Measurements from ENCODE around the gene PRR22.
A peak's percentile ranks its signal among the peaks of the same experiment; 100 is the strongest.

Gene PRR22

DNA sequence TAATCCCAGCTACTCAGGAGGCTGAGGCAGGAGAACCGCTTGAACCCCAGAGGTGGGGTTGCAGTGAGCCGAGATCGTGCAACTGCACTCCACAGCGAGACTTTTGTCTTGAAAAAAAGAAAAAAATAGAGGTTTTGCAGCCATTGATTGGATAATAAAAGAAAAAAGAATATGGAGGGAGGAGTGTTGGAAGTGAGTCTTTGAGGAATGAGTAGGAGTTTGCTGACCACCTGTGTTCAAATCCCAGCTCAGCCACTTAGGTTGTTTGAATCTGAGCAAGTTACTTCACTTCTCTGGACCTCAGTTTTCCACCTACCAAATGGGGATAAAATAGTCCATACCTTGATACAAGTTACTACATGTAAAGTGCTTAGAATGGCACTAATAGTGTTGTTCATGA, 26.6 kb upstream of the PRR22 start:
- no peak for DNase-seq

GRCh38 chr19:5809469-5809868, 24.9 kb upstream of the PRR22 start:
- no peak for DNase-seq

DNA sequence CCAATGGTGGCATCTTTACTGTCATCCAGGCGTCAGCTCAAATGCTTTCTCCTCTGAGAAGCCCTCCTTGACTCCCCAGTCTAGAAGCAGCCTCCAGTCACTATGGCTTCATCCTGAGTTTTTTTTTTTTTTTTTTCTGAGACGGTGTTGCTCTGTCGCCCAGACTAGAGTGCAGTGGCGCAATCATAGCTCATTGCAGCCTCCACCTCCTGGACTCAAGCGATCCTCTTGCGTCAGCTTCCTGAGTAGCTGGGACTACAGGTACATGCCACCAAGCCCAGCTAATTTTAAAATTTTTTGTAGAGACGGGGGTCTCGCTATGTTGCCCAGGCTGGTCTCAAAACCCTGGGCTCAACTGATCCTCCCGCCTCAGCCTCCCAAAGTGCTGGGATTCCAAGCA, 24.5 kb upstream of the PRR22 start:
- no peak for DNase-seq

GRCh38 chr19:5808120-5808816, 23.7 kb upstream of the PRR22 start:
- no peak for DNase-seq

GRCh38 chr19:5806905-5807304, 22.4 kb upstream of the PRR22 start:
- no peak for DNase-seq

GRCh38 chr19:5806133-5806489, 21.6 kb upstream of the PRR22 start:
- no peak for DNase-seq

DNA sequence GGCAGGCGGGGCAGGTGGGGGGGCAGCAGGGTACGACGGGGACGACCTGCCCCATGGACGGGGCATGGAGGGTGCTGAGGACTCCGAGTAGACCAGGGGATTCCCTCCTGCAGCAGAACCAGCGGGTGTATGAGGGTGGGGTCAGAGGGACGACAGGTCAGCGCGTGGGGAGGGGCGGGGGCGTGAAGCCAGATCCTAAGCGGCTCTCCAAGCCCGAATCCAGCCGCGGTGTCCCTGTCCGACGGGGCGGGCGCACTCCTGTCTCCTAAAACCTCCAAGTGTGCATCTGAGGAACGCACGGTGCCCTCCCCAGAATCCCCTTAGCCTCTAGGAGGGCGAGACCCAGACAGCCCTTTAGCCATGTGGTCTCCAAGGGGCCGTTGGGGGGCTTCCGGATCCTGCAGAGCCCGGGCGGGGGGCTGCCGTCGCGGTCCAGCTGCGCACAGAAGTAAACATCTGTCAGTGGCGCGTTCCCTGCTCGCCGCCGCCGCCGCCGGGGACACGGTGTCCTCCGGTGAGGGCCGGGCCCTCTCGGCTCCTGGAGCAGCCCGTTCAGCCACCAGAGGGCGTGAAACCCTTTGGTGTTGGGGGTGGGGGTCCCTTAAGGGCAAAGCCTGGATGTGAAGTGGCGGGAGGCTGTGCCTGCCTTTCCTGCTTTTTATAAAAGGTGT, 21.1 kb upstream of the PRR22 start:
- peak; percentile 54 for DNase-seq

DNA sequence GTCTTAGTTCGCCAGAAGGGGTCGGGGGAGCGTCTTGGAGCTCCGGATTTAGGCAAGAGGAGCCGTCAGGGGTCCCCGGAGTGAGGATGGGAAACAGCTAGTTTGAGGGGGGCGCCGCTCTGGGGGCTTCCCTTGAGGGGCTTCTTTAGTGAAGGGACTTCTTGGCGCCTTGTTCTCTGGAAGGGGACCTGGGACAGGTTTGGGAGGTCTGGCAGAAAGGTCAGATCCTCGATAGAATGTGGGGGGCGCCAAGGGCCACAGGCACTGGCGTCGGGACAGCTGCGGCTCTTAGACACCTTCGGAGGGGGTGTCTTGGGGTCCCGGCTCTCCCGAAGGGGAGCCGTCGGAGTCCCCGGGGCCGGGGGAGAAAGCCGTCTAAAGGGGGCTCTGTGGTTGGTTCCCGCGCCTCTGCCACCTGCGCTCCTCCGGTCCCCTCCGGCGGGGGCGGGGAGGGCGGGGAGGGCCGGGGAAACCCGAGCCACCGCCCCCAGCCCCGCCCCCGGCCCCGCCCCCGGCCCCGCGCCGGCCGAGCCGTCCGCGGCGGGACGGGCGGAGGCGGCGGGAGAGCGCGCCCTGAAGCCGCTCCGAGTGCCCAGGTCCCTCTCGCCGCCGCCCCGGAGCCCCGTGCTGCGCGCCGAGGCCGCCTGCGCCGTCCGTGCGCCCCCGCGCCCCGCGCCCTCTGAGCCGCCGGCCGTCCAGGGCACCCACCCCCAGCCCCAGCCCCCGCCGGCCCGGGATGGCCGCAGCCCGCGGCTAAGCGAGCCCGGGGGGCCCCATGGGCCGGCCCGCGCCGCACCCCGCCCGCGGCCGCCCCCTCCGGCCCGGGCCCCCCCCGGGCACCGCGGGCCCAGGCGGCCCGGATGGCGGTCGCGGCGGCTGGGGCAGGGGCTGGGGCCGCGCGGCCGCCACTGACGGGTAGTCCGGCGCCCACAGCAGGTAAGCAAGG, 20.2 kb upstream of the PRR22 start, which contains the start of gene NRTN:
Gene NRTN, plus strand, starts transcription at position 552 of the 946 bp plus-strand sequence. CDS start 19,099 bp downstream, outside the sequence.
- DNase-seq: peak; percentile 61

DNA sequence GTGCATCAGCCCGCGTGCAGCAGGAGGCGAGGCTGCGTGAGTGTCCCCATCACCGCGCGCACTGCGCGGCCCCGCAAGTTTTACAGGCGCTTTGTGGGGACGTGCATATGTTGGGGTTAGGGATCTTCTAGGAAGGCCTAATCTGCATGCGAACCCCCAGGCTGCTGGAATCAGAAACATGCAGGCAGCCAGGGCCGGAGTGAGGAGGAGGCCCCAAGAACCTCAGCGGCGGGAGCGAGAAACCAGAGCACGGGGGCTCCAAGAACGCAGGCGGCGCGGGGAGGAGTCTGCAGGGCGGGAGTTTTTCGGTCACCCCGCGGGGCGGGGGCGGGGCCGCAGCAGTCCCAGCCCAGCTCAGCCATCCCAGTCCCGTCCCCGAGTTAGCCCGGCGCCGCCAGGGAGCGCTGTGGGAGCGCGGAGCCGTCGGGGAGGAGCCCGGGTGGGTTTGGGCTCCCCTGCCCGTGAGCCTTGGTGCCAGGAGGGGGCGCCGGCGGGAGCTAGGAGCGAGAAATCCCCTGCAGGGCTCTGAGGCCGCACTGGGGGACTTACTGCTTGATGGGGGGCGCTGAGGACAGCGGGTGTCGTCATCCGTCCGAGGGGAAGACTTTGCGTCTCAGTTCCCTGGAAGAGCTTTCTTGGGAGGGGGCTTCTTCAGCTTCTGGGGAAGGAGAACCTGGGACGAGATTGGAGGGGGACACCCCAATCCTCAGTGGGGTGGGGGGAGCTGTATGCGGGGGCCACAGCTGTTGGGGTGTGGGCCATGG, 19.4 kb upstream of the PRR22 start:
- DNase-seq: peak; percentile 92

GRCh38 chr19:5803441-5803751, 18.9 kb upstream of the PRR22 start:
- DNase-seq: no peak

- no peak for DNase-seq
These were observed 17.5 kb upstream of the PRR22 start for GRCh38 chr19:5801796-5802619.

DNA sequence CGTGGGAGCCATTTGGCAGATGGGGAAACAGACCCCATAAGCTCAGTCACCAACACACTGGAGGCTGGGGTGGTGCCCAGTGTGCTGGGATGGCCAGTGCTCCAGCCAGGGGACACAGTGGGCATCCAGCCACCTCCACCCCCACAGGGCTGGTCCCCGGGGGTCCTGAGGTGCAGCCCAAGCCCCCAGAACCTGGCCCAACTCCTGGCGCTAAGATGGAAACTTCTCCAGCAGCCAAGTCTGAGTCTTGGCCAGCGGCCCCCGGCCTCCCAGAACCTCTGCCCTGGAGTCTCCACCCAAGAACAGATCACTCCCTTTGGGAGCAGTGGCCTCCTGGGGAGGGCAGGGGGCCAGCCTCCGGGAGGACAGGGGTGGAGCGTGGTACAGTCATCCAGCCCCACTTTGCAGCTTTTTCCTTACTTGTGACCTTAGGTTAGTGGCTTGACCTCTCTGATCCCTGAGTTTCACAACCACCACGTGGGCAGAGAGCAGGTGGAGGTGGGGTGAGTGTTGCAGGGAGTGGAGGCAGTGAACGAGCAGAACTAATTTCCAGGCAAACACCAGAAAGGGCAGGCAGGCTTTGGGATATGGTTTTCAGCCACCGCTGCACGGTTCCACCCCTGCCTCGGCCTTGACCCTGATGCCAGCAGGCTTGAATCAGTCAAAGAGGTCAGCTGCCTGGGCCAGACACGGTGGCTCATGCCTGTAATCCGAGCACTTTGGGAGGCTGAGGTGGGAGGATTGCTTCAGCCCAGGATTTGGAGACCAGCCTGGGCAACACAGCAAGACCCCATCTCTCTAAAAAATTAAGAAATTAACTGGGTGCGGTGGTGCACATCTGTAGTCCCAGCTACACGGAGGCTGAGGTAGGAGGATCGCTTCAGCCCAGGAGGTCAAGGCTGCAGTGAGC, 16.1 kb upstream of the PRR22 start:
- DNase-seq: no peak

- no peak for DNase-seq
These were observed 15.0 kb upstream of the PRR22 start for GRCh38 chr19:5799247-5800241.

- no peak for DNase-seq
These were observed 13.7 kb upstream of the PRR22 start for GRCh38 chr19:5798244-5798643.

- no peak for DNase-seq
These were observed 10.9 kb upstream of the PRR22 start for GRCh38 chr19:5795382-5795919.

- DNase-seq: no peak
These were observed 8.6 kb upstream of the PRR22 start for GRCh38 chr19:5793188-5793587.

- no peak for DNase-seq
These were observed 7.7 kb upstream of the PRR22 start for GRCh38 chr19:5792224-5792623.

GRCh38 chr19:5790559-5791520, 6.3 kb upstream of the PRR22 start, which contains the start of gene DUS3L:
Gene DUS3L (minus strand): TSS chr19:5791163. CDS start chr19:5791141, 22 bp downstream.
- DNase-seq: peak; percentile 98
